Endodermal cell (in vitro differentiated cells): ENCODE measurements around the gene MRPL30. TPM values are rescaled to one million over a fixed set of nuclear protein-coding genes. Genes with fewer than 3 reads are reported as not detected.
"Not testable (repeated sequence)": the region's sequence is repeated elsewhere in the genome, so short reads cannot be mapped to it uniquely, and the experiment has no call there.

Experiments used
- DNase-seq: peaks from one replicate; pipeline ENCODE4 v3.0.0-alpha.2; 2017
- H3K27ac ChIP-seq: 2 replicates; pipeline ENCODE4 v1.5.1; 2013; ENCODE audit warnings: mild to moderate bottlenecking, low read depth, low read length, moderate library complexity
- H3K27me3 ChIP-seq: 2 replicates; pipeline ENCODE4 v1.6.1; 2013; ENCODE audit warnings: mild to moderate bottlenecking, low read length, moderate library complexity; ENCODE audit not compliant: insufficient read depth, control insufficient read depth, poor library complexity, severe bottlenecking
- H3K36me3 ChIP-seq: 2 replicates; pipeline ENCODE4 v1.7.0; 2013; ENCODE audit warnings: mild to moderate bottlenecking, low read length, moderate library complexity; ENCODE audit not compliant: control insufficient read depth, insufficient read depth
- H3K4me1 ChIP-seq: one replicate; pipeline ENCODE4 v1.7.0; 2013; ENCODE audit warnings: low read length; ENCODE audit not compliant: control insufficient read depth, insufficient read depth
- H3K4me3 ChIP-seq: 2 replicates; pipeline ENCODE4 v1.5.1; 2013; ENCODE audit warnings: mild to moderate bottlenecking, low read length, moderate library complexity
- H3K9ac ChIP-seq: 2 replicates; pipeline ENCODE4 v1.6.1; 2013; ENCODE audit warnings: mild to moderate bottlenecking, low read length, moderate library complexity; ENCODE audit not compliant: poor library complexity, severe bottlenecking; ENCODE audit errors: extremely low read depth
- H3K9me3 ChIP-seq: 2 replicates; pipeline ENCODE4 v1.6.1; 2013; ENCODE audit warnings: mild to moderate bottlenecking, low read length, moderate library complexity; ENCODE audit not compliant: control insufficient read depth
- H3K27ac Mint-ChIP-seq: 2 replicates; pipeline ENCODE4 v1.8.0; 2020; ENCODE audit warnings: mixed read lengths
- H3K27me3 Mint-ChIP-seq: 2 replicates; pipeline ENCODE4 v1.8.0; 2021; ENCODE audit warnings: mild to moderate bottlenecking, mixed read lengths; ENCODE audit not compliant: insufficient read depth
- H3K36me3 Mint-ChIP-seq: 2 replicates; pipeline ENCODE4 v1.8.0; 2020; ENCODE audit warnings: low read depth, mixed read lengths
- H3K4me1 Mint-ChIP-seq: 2 replicates; pipeline ENCODE4 v1.8.0; 2020; ENCODE audit warnings: mixed read lengths
- H3K4me3 Mint-ChIP-seq: 2 replicates; pipeline ENCODE4 v1.8.0; 2020; ENCODE audit warnings: mild to moderate bottlenecking, moderate library complexity, mixed read lengths
- H3K9me3 Mint-ChIP-seq: 2 replicates; pipeline ENCODE4 v1.8.0; 2020; ENCODE audit warnings: mild to moderate bottlenecking, mixed read lengths
- WGBS, 2 experiments: methylation state at CpG; one replicate each; pipeline versions ENCODE4 v1.1.5 to v1.1.7; 2013; ENCODE audit warnings: missing lambda C conversion rate in 2 of 2, mixed read lengths in 1 of 2; ENCODE audit not compliant: insufficient coverage in 1 of 2, insufficient read length in 1 of 2; 5-methylcytosine and 5-hydroxymethylcytosine counted together
- total RNA-seq, 2 donors: library from RNA; stranded (reverse); fragmentation: NEBNext Ultra II Directional in 1 of 2; extraction: Animal tissue kit (Norgen Biotek cat#: 25700) in 1 of 2; gene quantifications; 2 replicates in 1 of 2; 3 replicates in 1 of 2; pipeline ENCODE4 v1.2.1, GENCODE V29; 2021
- TF ChIP-seq, protein P1 (sequence below): fragments of 200-600 bp; sonication (generic); conservative IDR thresholded peaks from 2 replicates; pipeline ENCODE4 v1.5.0; 2021; ENCODE audit warnings: antibody characterized with exemption, mild to moderate bottlenecking

Gene MRPL30
- total RNA-seq, 2 donors from 2014 or later: 39.8 to 46.1 TPM

DNA sequence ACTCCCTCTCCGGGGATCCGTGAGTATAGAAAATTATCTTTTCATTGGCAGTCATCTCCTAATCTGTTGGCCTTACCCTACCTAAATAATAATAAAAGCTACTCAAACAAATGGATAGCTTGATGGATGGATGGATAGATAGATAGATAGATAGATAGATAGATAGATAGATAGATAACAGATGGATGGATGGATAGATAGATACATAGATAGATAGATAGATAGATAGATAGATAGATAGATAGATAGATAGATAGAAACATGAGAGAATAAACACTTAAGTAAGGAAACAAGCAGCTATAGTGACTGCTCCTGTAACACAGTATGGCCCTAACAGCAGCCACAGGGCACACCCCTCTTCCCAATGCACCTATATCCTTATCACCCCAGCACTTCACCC, 35.1 kb downstream of the MRPL30 start:
- Mint-ChIP-seq H3K9me3 (no peaks in the 10 kb centered on the region), H3K4me3 (no peak overlapping the region), H3K27ac (no peak overlapping the region), H3K36me3 (no peaks in the 10 kb centered on the region), H3K27me3 (no peaks in the 10 kb centered on the region), H3K4me1 (no peaks in the 10 kb centered on the region)
- no peaks in the 10 kb centered on the region for H3K36me3 ChIP-seq
- H3K27ac ChIP-seq: no peak overlapping the region
- H3K9ac ChIP-seq: no peak overlapping the region
- 97% methylated on average over 2 of the region's 2 CpGs; no CpG with 5 or more reads in 1 of the 2 experiments for WGBS, 2 experiments
- H3K4me1 ChIP-seq: no peaks in the 10 kb centered on the region
- DNase-seq: no peak
- no peaks in the 10 kb centered on the region for H3K27me3 ChIP-seq
- H3K4me3 ChIP-seq: no peak overlapping the region
- H3K9me3 ChIP-seq: no peaks in the 10 kb centered on the region
- TF ChIP-seq, protein P1, sequence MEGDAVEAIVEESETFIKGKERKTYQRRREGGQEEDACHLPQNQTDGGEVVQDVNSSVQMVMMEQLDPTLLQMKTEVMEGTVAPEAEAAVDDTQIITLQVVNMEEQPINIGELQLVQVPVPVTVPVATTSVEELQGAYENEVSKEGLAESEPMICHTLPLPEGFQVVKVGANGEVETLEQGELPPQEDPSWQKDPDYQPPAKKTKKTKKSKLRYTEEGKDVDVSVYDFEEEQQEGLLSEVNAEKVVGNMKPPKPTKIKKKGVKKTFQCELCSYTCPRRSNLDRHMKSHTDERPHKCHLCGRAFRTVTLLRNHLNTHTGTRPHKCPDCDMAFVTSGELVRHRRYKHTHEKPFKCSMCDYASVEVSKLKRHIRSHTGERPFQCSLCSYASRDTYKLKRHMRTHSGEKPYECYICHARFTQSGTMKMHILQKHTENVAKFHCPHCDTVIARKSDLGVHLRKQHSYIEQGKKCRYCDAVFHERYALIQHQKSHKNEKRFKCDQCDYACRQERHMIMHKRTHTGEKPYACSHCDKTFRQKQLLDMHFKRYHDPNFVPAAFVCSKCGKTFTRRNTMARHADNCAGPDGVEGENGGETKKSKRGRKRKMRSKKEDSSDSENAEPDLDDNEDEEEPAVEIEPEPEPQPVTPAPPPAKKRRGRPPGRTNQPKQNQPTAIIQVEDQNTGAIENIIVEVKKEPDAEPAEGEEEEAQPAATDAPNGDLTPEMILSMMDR: no peak

DNA sequence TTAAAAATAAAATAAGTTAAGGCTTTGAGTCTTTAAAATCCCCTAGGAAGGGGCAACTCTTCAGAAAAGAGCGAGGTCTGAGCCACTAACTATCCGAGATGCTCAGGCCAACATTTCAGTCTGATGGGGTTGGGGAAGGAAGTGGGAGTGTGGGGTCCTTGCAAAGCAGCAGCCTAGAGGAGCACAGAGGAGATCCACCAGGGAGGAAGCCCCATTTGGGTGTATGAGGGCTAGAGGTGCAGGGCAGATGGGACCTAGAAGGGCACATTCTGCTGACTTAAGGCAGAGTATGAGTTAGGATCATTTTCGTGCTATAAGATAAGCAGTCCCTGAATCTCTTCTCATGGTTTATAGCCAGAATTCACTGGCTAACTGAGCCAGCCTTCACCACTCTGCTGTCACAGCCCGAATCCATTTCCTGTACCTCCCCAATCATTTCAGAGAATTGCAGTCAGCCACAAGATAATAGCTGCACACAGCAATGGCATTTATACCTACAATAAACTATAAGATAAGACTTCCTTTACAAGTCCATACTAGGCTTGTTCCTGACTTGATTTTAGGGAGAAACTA, 37.0 kb downstream of the MRPL30 start:
- no peak overlapping the region for H3K27ac ChIP-seq
- no peaks in the 10 kb centered on the region for H3K4me1 ChIP-seq
- no peaks in the 10 kb centered on the region for H3K36me3 Mint-ChIP-seq
- no peaks in the 10 kb centered on the region for H3K4me1 Mint-ChIP-seq
- TF ChIP-seq, protein P1: no peak
- H3K27ac Mint-ChIP-seq: no peak overlapping the region
- no peaks in the 10 kb centered on the region for H3K27me3 ChIP-seq
- no peaks in the 10 kb centered on the region for H3K36me3 ChIP-seq
- no peak overlapping the region for H3K9ac ChIP-seq
- H3K9me3 Mint-ChIP-seq: no peaks in the 10 kb centered on the region
- DNase-seq: no peak
- no peak overlapping the region for H3K4me3 Mint-ChIP-seq
- H3K9me3 ChIP-seq: no peaks in the 10 kb centered on the region
- H3K4me3 ChIP-seq: no peak overlapping the region
- 92% methylated on average over 3 to 4 of the region's 4 CpGs for WGBS, 2 experiments
- no peaks in the 10 kb centered on the region for H3K27me3 Mint-ChIP-seq

GRCh38 chr2:99233177-99233576, 52.2 kb downstream of the MRPL30 start:
- not testable (repeated sequence) for H3K4me1 Mint-ChIP-seq, H3K27ac Mint-ChIP-seq, H3K36me3 ChIP-seq, H3K4me3 ChIP-seq, H3K4me3 Mint-ChIP-seq, DNase-seq, H3K36me3 Mint-ChIP-seq, H3K27me3 ChIP-seq, H3K27ac ChIP-seq, H3K9me3 ChIP-seq, H3K4me1 ChIP-seq, H3K9ac ChIP-seq, H3K27me3 Mint-ChIP-seq
- H3K9me3 Mint-ChIP-seq: peaks cover 43% of the 10 kb centered on the region

GRCh38 chr2:99238599-99238998, 57.6 kb downstream of the MRPL30 start:
- Mint-ChIP-seq H3K4me3 (no peak overlapping the region), H3K9me3 (peaks cover 6% of the 10 kb centered on the region), H3K27me3 (no peaks in the 10 kb centered on the region), H3K27ac (no peak overlapping the region), H3K36me3 (no peaks in the 10 kb centered on the region), H3K4me1 (peaks cover 3% of the 10 kb centered on the region)
- H3K4me3 ChIP-seq: no peak overlapping the region
- no peaks in the 10 kb centered on the region for H3K4me1 ChIP-seq
- H3K36me3 ChIP-seq: no peaks in the 10 kb centered on the region
- H3K27me3 ChIP-seq: no peaks in the 10 kb centered on the region
- WGBS, 2 experiments: 85 to 97% methylated on average over 4 to 6 of the region's 6 CpGs
- H3K9ac ChIP-seq: no peak overlapping the region
- no peak overlapping the region for H3K27ac ChIP-seq
- TF ChIP-seq, protein P1: no peak
- H3K9me3 ChIP-seq: no peaks in the 10 kb centered on the region
- DNase-seq: no peak
